Transverse colon (tissue), 4 donors: ENCODE data around the gene ACTN1.

Experiments
- CTCF ChIP-seq, 5 experiments: fragments of 200-600 bp in 3 of 5; fragments of 450-650 bp in 2 of 5; sonication (generic) in 3 of 5; IDR thresholded peaks; 1 replicate in 2 of 5; 2 replicates in 3 of 5; pipeline ENCODE4 v1.5.1; 2016 to 2017; ENCODE audit warnings: antibody characterized with exemption in 5 of 5, inconsistent platforms in 3 of 5, mild to moderate bottlenecking in 2 of 5, moderate library complexity in 1 of 5
- EP300 ChIP-seq: sonication (generic); formaldehyde crosslinking; IDR thresholded peaks from one replicate; pipeline ENCODE4 v1.6.1; 2017; ENCODE audit warnings: antibody characterized with exemption, low read depth
- POLR2A ChIP-seq: fragments of 450-650 bp; IDR thresholded peaks from one replicate; pipeline ENCODE4 v1.6.1; 2016; ENCODE audit warnings: antibody characterized with exemption, mild to moderate bottlenecking, moderate library complexity
- POLR2AphosphoS5 ChIP-seq, 3 donors: sonication (generic); formaldehyde crosslinking; IDR thresholded peaks; one replicate each; pipeline ENCODE4 v1.6.1; 2016; ENCODE audit warnings: antibody characterized with exemption in 3 of 3

GRCh38 chr14:68975667-68976066, 3.4 kb downstream of the ACTN1 start:
- TF ChIP-seq CTCF (IDR thresholded peaks at IDR 0.05) (no peak), POLR2A (no peak), POLR2AphosphoS5 (IDR thresholded peaks at IDR 0.05) (peak; percentile 15 to 31 (median 28)), EP300 (no peak)
